Breast epithelium (tissue), 3 donors: ENCODE results near the gene RPH3AL.

Source experiments
- CTCF ChIP-seq, 3 donors: fragments of 450-650 bp; IDR thresholded peaks; one replicate each; pipeline ENCODE4 v1.5.1; 2016 to 2017; ENCODE audit warnings: antibody characterized with exemption in 3 of 3, mild to moderate bottlenecking in 3 of 3, moderate library complexity in 3 of 3
- POLR2A ChIP-seq: fragments of 450-650 bp; IDR thresholded peaks from one replicate; pipeline ENCODE4 v1.6.1; 2016; ENCODE audit warnings: antibody characterized with exemption, mild to moderate bottlenecking, moderate library complexity
- POLR2AphosphoS5 ChIP-seq, 3 donors: sonication (generic); formaldehyde crosslinking; IDR thresholded peaks; one replicate each; pipeline ENCODE4 v1.6.1; 2017; ENCODE audit warnings: antibody characterized with exemption in 3 of 3

DNA sequence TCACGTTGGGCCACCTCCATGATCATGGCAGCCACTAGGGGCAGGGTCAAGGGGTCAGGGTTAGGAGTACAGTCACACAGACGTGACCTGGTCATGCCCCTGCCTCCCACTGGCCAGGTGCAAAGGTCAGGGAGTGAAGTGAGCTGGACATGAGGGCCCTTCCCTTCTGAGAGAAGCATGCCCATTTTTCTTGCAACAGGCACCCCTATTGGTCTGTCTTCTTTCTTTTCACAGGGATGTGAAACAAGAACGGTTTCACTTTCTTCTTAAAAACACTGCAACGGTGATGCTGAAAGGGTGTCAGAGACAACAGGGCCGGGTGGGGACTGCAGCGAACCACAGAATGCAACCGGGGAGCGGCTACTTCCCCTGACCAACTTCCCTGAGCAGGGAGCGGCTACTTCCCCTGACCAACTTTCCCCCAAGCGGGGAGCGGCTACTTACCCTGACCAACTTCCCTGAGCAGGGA, 119.1 kb downstream of the RPH3AL start:
- TF ChIP-seq CTCF (IDR thresholded peaks at IDR 0.05) (no peak), POLR2A (no peak), POLR2AphosphoS5 (IDR thresholded peaks at IDR 0.05) (no peak)
